Vagina (tissue), 2 donors: Measurements from ENCODE around the gene ZEB2.

ENCODE experiments used
- POLR2A ChIP-seq, 2 donors: fragments of 450-650 bp; IDR thresholded peaks; one replicate each; pipeline ENCODE4 v1.6.1; 2017; ENCODE audit warnings: antibody characterized with exemption in 2 of 2, mild to moderate bottlenecking in 2 of 2, moderate library complexity in 2 of 2
- TF ChIP-seq, protein P1 (sequence below), 3 experiments: fragments of 450-650 bp in 2 of 3; fragments of 200-600 bp in 1 of 3; sonication (generic) in 1 of 3; IDR thresholded peaks; one replicate each; pipeline ENCODE4 v1.5.1; 2017 to 2019; ENCODE audit warnings: antibody characterized with exemption in 3 of 3, mild to moderate bottlenecking in 2 of 3, moderate library complexity in 2 of 3

DNA sequence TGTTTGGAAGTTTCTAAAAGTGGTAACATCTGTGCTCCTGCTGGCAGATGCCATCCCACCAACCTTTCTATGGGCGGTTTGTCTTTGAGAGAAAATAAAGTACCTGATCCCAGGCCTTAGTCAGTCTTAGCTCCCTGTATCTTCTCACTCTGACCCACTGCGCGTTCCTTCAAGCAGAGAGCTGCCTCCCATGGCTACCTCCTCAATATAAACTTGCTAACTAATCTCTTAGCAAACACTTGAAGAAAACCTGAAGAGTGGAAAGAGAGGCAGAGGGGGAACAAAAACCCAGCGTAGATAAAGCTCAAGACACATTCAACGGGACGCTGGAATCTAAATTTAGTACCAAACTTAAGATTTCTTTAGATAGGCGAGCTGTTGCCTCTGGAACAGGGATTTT is 17.6 kb downstream of the ZEB2 start:
- no peak for TF ChIP-seq POLR2A (IDR thresholded peaks at IDR 0.05)
- TF ChIP-seq, protein P1, sequence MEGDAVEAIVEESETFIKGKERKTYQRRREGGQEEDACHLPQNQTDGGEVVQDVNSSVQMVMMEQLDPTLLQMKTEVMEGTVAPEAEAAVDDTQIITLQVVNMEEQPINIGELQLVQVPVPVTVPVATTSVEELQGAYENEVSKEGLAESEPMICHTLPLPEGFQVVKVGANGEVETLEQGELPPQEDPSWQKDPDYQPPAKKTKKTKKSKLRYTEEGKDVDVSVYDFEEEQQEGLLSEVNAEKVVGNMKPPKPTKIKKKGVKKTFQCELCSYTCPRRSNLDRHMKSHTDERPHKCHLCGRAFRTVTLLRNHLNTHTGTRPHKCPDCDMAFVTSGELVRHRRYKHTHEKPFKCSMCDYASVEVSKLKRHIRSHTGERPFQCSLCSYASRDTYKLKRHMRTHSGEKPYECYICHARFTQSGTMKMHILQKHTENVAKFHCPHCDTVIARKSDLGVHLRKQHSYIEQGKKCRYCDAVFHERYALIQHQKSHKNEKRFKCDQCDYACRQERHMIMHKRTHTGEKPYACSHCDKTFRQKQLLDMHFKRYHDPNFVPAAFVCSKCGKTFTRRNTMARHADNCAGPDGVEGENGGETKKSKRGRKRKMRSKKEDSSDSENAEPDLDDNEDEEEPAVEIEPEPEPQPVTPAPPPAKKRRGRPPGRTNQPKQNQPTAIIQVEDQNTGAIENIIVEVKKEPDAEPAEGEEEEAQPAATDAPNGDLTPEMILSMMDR (IDR thresholded peaks at IDR 0.05) = no peak
